Stimulated activated CD4-positive, alpha-beta T cell treated with anti-CD3 and anti-CD28 coated beads, Interleukin-4, amount 100 ng/mL, for 48 hours (primary cell): Measurements from ENCODE around the gene ATOH8.

Source experiments
- DNase-seq, 2 donors: peaks; one replicate each; pipeline ENCODE4 v3.0.0-alpha.2; 2020; ENCODE audit warnings: low read depth in 2 of 2

Gene ATOH8

DNA sequence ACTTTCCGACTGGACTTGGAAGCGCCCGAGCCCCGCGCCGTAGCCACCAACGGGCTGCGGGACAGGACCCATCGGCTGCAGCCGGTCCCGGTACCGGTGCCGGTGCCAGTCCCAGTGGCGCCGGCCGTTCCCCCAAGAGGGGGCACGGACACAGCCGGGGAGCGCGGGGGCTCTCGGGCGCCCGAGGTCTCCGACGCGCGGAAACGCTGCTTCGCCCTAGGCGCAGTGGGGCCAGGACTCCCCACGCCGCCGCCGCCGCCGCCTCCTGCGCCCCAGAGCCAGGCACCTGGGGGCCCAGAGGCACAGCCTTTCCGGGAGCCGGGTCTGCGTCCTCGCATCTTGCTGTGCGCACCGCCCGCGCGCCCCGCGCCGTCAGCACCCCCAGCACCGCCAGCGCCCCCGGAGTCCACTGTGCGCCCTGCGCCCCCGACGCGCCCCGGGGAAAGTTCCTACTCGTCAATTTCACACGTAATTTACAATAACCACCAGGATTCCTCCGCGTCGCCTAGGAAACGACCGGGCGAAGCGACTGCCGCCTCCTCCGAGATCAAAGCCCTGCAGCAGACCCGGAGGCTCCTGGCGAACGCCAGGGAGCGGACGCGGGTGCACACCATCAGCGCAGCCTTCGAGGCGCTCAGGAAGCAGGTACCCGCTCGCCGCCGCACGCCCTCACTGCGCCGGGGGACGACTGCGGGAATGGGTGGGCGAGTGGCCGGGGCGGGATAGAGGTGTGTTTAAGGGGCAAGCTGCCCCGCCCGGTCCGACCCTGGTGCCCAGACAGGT lies 713 bp downstream of the ATOH8 start:
- peak in 1 of 2 donors; percentile 19 for DNase-seq

DNA sequence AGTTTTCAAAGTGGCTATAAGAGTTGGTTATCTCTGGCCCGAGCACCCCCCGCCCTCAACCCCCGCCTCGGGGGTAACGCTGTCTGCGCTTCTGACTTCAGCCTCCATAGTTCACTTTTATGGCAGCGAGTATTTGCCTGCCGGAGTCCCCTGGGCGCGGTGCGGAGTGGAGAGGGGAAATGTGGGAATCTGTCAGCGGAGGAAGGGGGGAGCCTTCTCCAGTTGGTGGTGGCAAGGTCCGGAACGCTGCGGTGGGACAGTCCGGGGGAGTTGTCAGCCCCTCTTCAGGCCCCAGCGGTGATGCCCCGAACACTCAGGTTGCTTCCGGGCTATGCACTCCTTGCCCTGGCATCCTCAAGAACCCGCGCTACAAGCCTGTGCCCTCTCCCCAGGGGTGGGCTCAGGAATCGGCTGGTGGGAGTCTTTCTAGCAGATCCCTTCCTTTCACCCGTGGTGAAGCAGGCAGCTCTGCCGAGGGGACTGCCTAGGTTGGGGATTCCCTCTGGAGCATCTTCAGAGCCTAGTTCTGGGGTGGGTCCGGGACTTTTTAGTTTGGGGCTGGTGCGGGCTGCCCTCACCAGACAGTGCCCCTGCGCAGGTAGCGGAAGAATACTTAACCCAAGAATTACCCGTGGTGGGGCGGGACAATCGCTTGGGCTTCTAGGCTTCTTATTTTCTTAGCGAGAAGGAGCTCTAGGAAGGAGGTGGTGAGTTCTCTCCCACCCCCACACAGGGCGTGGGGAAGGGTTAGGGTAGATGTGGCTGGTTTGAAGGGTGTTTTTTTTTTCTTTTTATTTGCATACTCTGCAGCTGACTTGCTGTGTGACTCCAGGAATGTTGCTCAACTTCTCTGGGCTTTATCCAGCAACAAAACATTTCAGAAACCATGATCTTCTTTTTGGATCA lies 1.6 kb downstream of the ATOH8 start:
- DNase-seq: no peak

DNA sequence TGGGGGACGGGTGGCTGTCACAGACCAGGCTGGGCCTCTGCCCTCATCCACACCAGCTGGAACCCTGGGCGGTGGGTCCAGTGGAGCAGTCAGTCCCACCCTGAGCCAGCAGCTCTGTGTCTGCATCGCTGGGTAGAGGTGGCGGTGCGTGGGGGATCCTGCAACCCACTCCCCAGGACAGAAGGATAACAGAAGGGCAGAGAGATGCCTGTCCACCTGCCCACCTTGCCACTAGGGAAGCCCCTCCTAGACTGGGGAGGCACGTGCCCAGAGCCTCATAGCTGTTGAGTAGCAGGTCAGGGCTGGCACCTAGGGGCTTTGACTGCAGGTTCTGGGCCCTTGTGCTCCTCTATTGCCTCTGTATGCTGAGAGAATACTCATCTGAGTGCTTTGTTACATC lies 2.4 kb downstream of the ATOH8 start:
- no peak for DNase-seq

GRCh38 chr2:85756822-85757435 lies 3.1 kb downstream of the ATOH8 start:
- DNase-seq: no peak

DNA sequence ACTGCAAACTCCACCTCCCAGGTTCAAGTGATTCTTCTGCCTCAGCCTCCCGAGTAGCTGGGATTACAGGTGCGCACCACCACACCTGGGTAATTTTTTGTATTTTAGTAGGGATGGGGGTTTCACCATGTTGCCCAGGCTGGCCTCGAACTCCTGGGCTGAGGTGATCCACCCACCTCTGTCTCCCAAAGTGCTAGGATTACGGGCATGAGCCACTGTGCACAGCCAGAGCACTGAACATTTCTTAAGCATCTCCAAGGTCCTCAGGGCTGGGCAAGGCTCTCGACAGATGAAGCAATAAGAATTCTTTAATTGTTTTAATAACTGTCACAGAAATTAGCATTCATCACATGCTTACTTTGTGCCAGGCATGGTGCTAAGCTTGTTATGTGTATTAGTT lies 4.1 kb downstream of the ATOH8 start:
- DNase-seq: no peak

DNA sequence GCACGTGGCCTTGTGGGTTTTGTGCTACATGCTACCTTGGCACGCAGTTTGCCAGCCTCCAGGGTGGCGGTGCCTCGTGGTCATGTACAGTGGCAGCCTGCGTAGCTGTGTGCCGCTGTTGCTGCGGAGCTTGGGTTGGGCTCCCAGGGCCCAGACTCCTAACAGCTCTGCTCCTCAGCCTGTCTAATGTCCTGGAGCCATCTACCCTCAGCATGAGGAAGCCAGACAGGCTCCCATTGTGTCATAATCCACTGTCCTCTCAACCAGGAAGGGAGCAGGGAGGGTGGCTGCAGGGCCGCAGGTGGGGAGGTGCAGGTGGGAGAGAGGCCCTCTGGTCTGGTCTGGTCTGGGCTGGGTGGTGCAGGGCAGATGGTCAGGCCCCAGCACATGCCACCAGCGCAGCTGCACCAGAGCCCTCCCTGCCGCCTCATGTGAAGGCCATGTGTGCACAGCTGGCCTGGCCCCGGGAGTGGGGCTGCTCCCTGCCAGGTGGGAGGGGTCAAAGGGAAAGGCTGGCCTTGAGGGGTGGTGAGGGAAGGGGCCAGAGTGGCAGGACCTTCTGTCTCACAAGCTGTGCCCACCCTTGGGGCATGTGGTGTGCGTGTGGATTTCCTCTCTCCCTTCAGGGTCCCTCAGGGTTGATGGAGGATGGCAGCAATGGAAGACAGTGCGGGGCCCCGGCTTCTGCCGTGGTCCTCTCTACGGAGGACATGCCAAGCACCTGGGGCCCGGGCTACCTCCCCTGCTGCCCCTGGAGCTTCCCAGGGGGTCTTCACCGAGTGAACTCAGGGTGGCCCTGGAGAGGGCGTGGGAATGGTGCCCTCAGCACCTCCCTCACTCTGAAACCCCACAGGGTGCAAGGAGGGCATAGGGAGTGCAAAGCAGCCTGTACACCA lies 4.8 kb downstream of the ATOH8 start:
- DNase-seq: no peak

DNA sequence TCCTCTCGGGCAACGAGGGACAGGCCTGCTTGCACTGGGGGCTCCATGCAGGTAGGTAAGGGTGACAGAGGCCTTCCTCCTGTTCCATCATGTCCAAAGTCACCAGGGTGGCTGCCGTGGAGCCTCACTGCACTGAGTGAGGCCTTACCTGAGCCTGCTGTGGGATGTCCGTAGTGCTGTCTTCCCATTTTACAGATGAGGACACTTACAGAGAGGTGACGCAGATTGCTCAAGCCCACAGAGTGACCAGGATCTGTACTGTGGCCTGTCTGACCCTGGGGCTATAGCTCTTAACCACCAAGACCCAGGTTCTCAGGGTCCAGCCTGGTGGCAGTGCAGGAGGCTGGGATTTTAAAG lies 5.4 kb downstream of the ATOH8 start:
- DNase-seq: no peak

GRCh38 chr2:85760371-85760770 lies 6.6 kb downstream of the ATOH8 start:
- DNase-seq: no peak

DNA sequence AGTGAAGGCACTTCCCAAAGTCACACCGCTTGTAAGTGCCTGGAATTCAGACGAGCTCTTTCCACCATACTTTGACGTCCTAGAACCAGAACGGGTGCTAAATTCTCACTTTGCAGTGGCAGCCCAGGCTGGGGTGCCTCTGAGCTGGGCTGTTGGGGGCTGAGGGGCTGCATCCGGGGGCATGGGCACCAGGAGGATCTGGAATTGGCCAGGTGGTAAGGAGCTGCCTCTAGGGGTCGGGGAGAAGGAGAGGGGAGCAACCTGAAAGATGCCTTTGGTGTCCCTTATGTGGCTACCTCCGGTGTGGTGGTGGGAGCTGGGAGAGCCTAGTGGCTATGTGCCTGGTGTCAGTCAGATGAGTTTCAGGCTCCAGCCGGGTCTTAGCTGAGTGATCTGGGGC lies 7.1 kb downstream of the ATOH8 start:
- DNase-seq: no peak

DNA sequence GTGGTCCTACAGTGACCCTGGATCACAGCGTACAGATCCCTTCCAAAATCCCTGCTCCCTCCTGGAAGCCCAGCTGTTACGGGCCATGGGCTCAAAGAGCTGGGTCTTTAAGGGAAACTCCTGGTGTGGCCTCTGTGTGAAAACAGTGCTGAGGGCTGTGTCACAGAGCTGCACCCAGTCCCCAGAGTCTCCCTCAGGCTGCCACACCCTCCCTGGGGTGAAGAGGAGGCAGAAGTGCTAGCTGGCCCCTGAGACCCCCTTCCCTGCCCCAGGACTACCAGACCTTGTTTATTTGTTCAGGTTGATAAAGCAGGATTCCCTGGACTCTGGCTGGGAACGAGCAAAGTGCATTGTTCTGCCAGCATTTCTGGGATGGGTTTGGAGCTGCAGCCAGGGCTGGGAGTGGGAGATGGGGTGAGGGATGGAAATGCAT lies 7.7 kb downstream of the ATOH8 start:
- no peak for DNase-seq

DNA sequence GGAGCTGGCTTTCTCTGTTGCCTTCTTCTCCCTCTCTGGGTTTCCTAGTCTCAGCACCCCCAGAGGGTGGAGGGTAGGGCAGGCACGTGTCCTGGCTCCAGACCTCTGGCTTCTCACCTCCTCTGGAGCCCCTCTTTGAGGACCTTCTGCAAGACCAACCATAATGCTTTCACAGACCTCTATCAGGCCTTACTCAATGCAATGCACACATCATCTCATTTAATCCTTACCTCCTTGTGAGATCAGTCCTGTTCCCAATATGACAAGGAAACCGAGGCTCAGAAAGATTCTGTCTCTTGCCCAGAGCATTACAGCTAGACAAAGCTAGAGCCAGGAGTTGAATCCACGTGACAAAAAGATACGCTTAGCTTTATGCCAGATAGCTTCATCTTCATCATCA lies 8.2 kb downstream of the ATOH8 start:
- no peak for DNase-seq

DNA sequence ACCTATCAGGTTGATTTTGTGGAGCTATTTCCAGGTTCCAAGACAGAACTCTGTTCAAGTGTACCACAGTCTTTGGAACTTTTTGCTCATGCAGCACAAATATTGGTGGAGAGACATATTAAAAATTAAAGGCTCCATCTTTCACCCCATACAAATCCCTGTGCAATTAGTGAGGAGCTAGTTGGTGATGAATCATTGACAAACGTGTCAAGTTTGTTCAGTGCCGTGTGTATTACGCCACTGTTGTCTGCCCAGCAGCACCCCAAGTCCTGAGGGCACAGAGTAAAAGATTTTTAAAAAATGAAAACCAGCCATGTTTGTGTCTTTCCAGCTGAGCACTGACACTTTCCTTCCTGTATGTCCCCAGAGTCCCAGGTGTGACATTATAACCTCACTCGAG lies 9.3 kb downstream of the ATOH8 start:
- DNase-seq: no peak

DNA sequence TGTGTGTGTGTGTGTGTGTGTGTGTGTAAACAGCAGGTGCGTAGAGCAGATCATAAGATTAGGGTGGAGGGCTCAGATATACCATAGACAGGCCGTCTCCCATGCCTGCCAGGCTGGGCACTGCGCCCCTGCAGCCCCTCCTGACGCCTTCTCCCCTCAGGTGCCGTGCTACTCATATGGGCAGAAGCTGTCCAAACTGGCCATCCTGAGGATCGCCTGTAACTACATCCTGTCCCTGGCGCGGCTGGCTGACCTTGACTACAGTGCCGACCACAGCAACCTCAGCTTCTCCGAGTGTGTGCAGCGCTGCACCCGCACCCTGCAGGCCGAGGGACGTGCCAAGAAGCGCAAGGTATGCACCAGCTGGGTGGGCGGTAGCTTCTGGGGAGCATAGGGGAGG lies 10.0 kb downstream of the ATOH8 start:
- DNase-seq: no peak

- no peak for DNase-seq
Observed at GRCh38 chr2:85765081-85765731, 11.4 kb downstream of the ATOH8 start.

- DNase-seq: no peak
Observed at GRCh38 chr2:85766229-85766628, 12.4 kb downstream of the ATOH8 start.

DNA sequence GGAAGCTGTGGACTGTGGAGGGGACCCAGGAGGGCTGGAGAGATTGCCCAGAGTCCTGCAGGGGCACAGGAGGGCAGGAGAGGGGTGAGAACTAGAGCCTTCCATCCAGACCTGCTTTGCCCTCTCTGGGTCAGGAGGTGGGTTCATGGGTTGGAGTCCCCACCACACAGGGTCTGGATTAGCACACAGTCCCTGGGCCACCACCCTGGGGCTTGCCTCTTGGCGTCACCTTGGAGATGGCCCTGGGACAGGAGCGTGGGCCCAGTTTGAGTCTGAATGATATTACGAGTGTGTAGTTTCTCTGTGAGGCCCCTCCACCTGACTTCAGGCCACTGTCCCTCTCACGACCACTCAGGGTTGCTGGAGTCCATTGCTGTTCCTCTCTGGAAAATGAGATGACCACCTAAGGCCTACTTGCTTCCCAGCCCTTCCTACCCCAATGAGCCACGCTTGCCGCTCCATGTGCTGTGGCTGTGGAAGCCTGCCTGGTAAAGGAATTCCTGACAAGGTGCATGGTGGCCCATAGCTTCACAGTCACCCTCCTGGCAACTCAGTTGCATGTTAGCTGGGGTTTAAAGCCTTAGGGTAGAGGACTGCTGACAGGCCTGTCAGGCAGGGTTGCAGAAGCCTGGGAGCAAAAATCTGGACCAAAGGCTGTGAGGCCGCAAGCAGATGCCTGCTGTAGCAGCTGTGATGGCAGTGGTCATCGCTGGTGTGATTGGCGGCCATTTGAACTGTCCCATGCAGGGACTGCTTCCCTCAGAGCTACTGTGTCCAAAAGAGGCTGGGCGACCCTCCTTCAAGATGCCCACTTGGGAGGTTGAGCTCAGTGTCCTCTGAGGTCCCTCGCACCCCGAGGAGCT lies 14.2 kb downstream of the ATOH8 start:
- DNase-seq: no peak

DNA sequence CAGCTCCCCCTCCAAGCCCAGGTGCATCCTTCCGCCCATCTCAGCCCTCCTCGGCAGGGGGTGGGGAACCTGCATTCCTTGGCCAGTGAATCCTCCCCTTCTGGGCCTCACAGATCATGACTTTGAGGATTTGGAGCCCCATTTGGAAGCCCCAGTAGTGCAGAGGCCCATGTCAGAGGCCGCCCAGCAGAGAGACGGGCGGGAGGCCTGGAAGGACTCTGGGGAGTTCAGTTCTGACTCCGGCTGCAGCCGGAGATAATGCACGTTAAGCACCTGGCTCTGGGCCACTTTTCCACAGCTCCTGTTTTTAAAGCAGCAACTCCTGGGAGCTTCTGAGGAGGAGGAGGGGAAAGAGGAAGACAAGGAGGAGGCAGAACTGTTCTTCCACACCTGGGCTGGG lies 14.9 kb downstream of the ATOH8 start:
- no peak for DNase-seq

DNA sequence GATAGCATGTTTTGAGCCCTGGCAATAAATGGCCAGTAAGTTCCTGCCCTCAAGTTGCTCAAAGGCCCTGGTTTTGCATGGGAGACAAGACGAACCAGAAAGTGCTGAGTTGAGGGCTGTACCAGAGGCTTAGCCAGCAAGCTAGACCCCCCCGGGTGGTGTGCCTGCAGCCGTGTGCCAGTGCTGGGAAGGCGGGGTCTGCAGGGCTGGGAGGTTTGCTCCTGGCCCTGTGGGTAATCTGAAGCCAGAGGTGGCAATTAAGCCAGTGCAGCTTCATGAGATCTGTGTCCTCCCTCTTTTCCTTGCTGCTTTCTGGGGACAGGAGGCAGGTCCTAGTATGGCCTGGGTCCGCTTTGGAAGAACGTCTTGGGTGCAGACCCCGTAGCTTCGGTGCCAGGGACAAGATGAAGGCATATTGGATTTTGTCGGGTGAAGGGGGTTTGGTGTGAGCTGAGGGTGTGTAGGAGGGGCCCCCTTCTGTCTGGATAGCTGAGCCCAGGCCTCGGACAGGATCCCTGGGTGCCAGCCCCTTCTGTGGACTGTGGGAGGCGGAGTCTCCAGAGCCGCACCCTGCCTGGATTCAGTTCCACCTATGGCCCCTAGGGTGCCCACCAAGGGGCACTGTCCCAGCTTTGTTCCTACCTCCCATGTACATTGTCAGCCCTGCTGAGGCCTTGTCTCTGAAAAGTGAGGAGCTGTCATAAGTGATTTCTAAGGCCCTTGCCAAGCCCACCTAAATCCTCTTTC lies 15.6 kb downstream of the ATOH8 start:
- no peak for DNase-seq

- DNase-seq: no peak
Observed at GRCh38 chr2:85769983-85770362, 16.2 kb downstream of the ATOH8 start.
